ENCODE measurements around the gene NDUFV2.

The NDUFV2 gene

DNA sequence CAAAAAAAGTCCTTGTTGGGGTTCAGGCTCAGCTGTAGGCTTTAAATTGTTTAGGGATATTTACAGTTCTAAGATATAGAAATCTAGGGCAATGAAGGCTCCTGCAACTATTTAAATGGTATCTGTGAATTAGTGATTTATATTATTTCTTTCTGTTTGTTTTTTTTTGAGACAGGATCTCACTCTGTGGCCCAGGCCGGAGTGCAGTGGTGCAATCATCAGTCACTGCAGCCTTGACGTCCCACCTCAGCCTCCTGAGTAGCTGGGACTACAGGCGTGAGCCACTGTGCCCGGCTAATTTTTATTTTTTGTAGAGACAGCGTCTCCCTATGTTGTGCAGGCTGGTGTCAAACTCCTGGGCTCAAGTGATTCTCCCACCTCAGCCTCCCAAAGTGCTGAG lies 32.3 kb upstream of the NDUFV2 start:
- no peak overlapping the region for H3K4me3 ChIP-seq (ENCODE audit: control insufficient read depth, low read depth, low read length)
- DNase-seq (ENCODE audit: low read depth), result no peak
- TF ChIP-seq, protein P1, sequence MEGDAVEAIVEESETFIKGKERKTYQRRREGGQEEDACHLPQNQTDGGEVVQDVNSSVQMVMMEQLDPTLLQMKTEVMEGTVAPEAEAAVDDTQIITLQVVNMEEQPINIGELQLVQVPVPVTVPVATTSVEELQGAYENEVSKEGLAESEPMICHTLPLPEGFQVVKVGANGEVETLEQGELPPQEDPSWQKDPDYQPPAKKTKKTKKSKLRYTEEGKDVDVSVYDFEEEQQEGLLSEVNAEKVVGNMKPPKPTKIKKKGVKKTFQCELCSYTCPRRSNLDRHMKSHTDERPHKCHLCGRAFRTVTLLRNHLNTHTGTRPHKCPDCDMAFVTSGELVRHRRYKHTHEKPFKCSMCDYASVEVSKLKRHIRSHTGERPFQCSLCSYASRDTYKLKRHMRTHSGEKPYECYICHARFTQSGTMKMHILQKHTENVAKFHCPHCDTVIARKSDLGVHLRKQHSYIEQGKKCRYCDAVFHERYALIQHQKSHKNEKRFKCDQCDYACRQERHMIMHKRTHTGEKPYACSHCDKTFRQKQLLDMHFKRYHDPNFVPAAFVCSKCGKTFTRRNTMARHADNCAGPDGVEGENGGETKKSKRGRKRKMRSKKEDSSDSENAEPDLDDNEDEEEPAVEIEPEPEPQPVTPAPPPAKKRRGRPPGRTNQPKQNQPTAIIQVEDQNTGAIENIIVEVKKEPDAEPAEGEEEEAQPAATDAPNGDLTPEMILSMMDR (IDR thresholded peaks at IDR 0.05; ENCODE audit: control insufficient read depth, insufficient read depth, low read depth, low read length, missing control alignments), result no peak

GRCh38 chr18:9079818-9080528 lies 22.5 kb upstream of the NDUFV2 start:
- TF ChIP-seq, protein P1 (IDR thresholded peaks at IDR 0.05; ENCODE audit: control insufficient read depth, insufficient read depth, low read depth, low read length, missing control alignments), result no peak
- H3K4me3 ChIP-seq (ENCODE audit: control insufficient read depth, low read depth, low read length), result no peak overlapping the region
- no peak for DNase-seq (ENCODE audit: low read depth)

DNA sequence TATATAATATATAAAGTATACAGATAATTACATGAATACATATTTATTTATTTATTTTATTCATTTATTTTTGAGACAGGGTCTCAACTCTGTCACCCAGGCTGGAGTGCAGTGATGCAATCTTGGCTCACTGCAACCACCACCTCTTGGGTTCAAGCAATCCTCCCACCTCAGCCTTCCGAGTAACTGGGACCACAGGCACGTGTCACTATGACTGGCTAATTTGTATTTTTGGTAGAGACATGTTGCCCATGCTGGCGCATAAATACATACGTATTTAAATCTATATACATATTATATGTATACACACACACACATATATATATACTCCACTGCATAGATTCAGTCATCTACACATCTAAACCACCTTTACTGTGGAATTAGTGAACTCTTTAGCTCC lies 20.6 kb upstream of the NDUFV2 start:
- TF ChIP-seq, protein P1 (IDR thresholded peaks at IDR 0.05; ENCODE audit: control insufficient read depth, insufficient read depth, low read depth, low read length, missing control alignments), result no peak
- no peak overlapping the region for H3K4me3 ChIP-seq (ENCODE audit: control insufficient read depth, low read depth, low read length)
- DNase-seq (ENCODE audit: low read depth), result no peak

GRCh38 chr18:9082711-9083510 lies 19.6 kb upstream of the NDUFV2 start:
- TF ChIP-seq, protein P1 (IDR thresholded peaks at IDR 0.05; ENCODE audit: control insufficient read depth, insufficient read depth, low read depth, low read length, missing control alignments), result no peak
- no peak overlapping the region for H3K4me3 ChIP-seq (ENCODE audit: control insufficient read depth, low read depth, low read length)
- no peak for DNase-seq (ENCODE audit: low read depth)

GRCh38 chr18:9086015-9086414 lies 16.5 kb upstream of the NDUFV2 start:
- no peak for DNase-seq (ENCODE audit: low read depth)
- H3K4me3 ChIP-seq (ENCODE audit: control insufficient read depth, low read depth, low read length), result no peak overlapping the region
- TF ChIP-seq, protein P1 (IDR thresholded peaks at IDR 0.05; ENCODE audit: control insufficient read depth, insufficient read depth, low read depth, low read length, missing control alignments), result no peak

GRCh38 chr18:9086624-9087023 lies 15.9 kb upstream of the NDUFV2 start:
- TF ChIP-seq, protein P1 (IDR thresholded peaks at IDR 0.05; ENCODE audit: control insufficient read depth, insufficient read depth, low read depth, low read length, missing control alignments), result no peak
- no peak for DNase-seq (ENCODE audit: low read depth)
- H3K4me3 ChIP-seq (ENCODE audit: control insufficient read depth, low read depth, low read length), result no peak overlapping the region

Measured in AG09309 (cell line).